HG02798 (cell line): ENCODE results near the gene MCC.
"Not testable (repeated sequence)": the region's sequence is repeated elsewhere in the genome, so short reads cannot be mapped to it uniquely, and the experiment has no call there.

Experiments used
- ATAC-seq: cut with Tn5 transposase; IDR thresholded peaks from one replicate; pipeline ENCODE4 v1.9.1; 2021; ENCODE audit warnings: mild to moderate bottlenecking; ENCODE audit not compliant: unreplicated experiment, poor library complexity

Gene MCC

GRCh38 chr5:113103330-113103729 lies 384.9 kb downstream of the MCC start:
- no peak for ATAC-seq

- no peak for ATAC-seq
Observed at GRCh38 chr5:113102121-113102531, 386.1 kb downstream of the MCC start.

- no peak for ATAC-seq
Observed at GRCh38 chr5:113100981-113101380, 387.3 kb downstream of the MCC start.

GRCh38 chr5:113099822-113100221 lies 388.4 kb downstream of the MCC start:
- ATAC-seq = no peak

GRCh38 chr5:113098378-113098777 lies 389.9 kb downstream of the MCC start:
- no peak for ATAC-seq

GRCh38 chr5:113095831-113096230 lies 392.4 kb downstream of the MCC start:
- ATAC-seq = no peak

- ATAC-seq = no peak
Observed at GRCh38 chr5:113093558-113093957, 394.7 kb downstream of the MCC start.

GRCh38 chr5:113092683-113093082 lies 395.6 kb downstream of the MCC start:
- no peak for ATAC-seq

- ATAC-seq = no peak
Observed at GRCh38 chr5:113091622-113092021, 396.6 kb downstream of the MCC start.

GRCh38 chr5:113090336-113091106 lies 397.7 kb downstream of the MCC start:
- no peak for ATAC-seq

- no peak for ATAC-seq
Observed at GRCh38 chr5:113089653-113090335, 398.5 kb downstream of the MCC start.

- ATAC-seq = no peak
Observed at GRCh38 chr5:113087976-113088514, 400.2 kb downstream of the MCC start.

- no peak for ATAC-seq
Observed at GRCh38 chr5:113085880-113086409, 402.3 kb downstream of the MCC start.

- no peak for ATAC-seq
Observed at GRCh38 chr5:113085084-113085414, 403.2 kb downstream of the MCC start.

- no peak for ATAC-seq
Observed at GRCh38 chr5:113084402-113085083, 403.7 kb downstream of the MCC start.

GRCh38 chr5:113083481-113083880 lies 404.8 kb downstream of the MCC start:
- ATAC-seq = no peak

- no peak for ATAC-seq
Observed at GRCh38 chr5:113082547-113082905, 405.7 kb downstream of the MCC start.

GRCh38 chr5:113081881-113082546 lies 406.2 kb downstream of the MCC start:
- no peak for ATAC-seq

- ATAC-seq = no peak
Observed at GRCh38 chr5:113081091-113081839, 407.0 kb downstream of the MCC start.

GRCh38 chr5:113076649-113077048 lies 411.6 kb downstream of the MCC start:
- ATAC-seq = not testable (repeated sequence)
